HepG2 (cell line): ENCODE measurements around the gene RPP25L. TPM values are rescaled to one million over a fixed set of nuclear protein-coding genes. Genes with fewer than 3 reads are reported as not detected.
A peak's percentile ranks its signal among the peaks of the same experiment; 100 is the strongest.

ENCODE experiments used
- AGO2 ChIP-seq: fragments of 200-400 bp; formaldehyde crosslinking; optimal IDR thresholded peaks from 2 replicates; pipeline ENCODE3; 2017; ENCODE audit warnings: mild to moderate bottlenecking, low read depth, low read length, moderate library complexity
- ZNF225 ChIP-seq: sonication (generic); formaldehyde crosslinking; IDR thresholded peaks from 2 replicates; pipeline ENCODE4 v1.4.0; 2020; ENCODE audit warnings: mild to moderate bottlenecking, missing genetic modification reagents
- ZNF33A ChIP-seq: sonication (generic); formaldehyde crosslinking; IDR thresholded peaks from 2 replicates; pipeline ENCODE4 v1.5.1; 2020; ENCODE audit warnings: missing genetic modification reagents, mild to moderate bottlenecking, moderate library complexity, borderline replicate concordance
- ZNF607 ChIP-seq: sonication (generic); formaldehyde crosslinking; IDR thresholded peaks from 2 replicates; pipeline ENCODE4 v1.5.1; 2020; ENCODE audit warnings: missing genetic modification reagents, mild to moderate bottlenecking, borderline replicate concordance
- ZNF850 ChIP-seq: sonication (generic); formaldehyde crosslinking; conservative IDR thresholded peaks from 2 replicates; pipeline ENCODE4 v1.9.0; 2021; ENCODE audit warnings: mild to moderate bottlenecking, missing genetic modification reagents
- polyA plus RNA-seq, 8 experiments: library from polyadenylated mRNA; depleted of rRNA in 3 of 8; stranded (reverse) in 7 of 8; unstranded in 1 of 8; fragments of >200 nt; fragmentation: Illumina TruSeq in 4 of 8; extraction: Trizol in 4 of 8; gene quantifications; 2 replicates each; pipeline versions ENCODE4 v1.2.1 to v1.2.3, GENCODE V29; 2011 to 2016; ENCODE audit warnings: low read depth in 4 of 8, missing spikeins in 1 of 8, mixed read lengths in 1 of 8; ENCODE audit not compliant: insufficient read depth in 1 of 8
- total RNA-seq, 5 experiments: library from RNA; depleted of rRNA; stranded (reverse); fragments of >200 nt; fragmentation: Illumina TruSeq; extraction: Trizol; gene quantifications; 2 replicates each; pipeline ENCODE4 v1.2.3, GENCODE V29; 2016; ENCODE audit warnings: low read depth in 1 of 5
- TF ChIP-seq, protein P1 (sequence below), 2 experiments: fragments of 450-650 bp in 1 of 2; sonication (generic) in 1 of 2; formaldehyde crosslinking in 1 of 2; IDR thresholded peaks; 2 replicates each; pipeline versions ENCODE4 v1.6.1 to v1.8.0; 2016 to 2022; ENCODE audit warnings: antibody characterized with exemption in 1 of 2, mild to moderate bottlenecking in 1 of 2, missing genetic modification reagents in 1 of 2
- TF ChIP-seq, protein P2 (sequence below): fragments of 450-650 bp; IDR thresholded peaks from 2 replicates; pipeline ENCODE4 v1.6.1; 2017; ENCODE audit warnings: mild to moderate bottlenecking
- TF ChIP-seq, protein P3 (sequence below): IDR thresholded peaks from 2 replicates; pipeline ENCODE4 v1.6.1; 2016; ENCODE audit warnings: low read depth, borderline replicate concordance

RPP25L gene
- total and polyA plus RNA-seq, 2 of the 13 experiments (the other 11 are each of a cell fraction or from before 2014, with no cell fraction given) = 24.5 to 27.3 TPM

DNA sequence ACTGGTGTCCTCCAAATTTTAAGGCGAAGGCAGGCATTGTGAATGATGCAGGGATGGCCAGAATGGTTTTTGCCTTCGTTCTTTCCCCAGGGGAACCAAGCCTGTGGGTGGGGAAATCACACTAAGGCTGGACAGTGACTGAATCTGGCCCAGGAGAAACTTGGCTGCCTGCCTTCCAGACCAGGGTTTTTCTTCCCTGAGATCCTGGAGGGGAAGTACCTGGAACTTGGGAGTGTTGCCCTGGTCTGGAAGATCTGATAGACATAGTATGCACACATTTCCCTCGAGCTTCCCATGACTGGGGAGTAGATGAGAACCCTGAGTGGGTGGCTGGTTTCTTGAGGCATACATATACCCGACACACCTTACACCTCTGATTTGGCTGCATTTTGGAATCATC, 39.4 kb upstream of the RPP25L start (continued):
- TF ChIP-seq, protein P1, sequence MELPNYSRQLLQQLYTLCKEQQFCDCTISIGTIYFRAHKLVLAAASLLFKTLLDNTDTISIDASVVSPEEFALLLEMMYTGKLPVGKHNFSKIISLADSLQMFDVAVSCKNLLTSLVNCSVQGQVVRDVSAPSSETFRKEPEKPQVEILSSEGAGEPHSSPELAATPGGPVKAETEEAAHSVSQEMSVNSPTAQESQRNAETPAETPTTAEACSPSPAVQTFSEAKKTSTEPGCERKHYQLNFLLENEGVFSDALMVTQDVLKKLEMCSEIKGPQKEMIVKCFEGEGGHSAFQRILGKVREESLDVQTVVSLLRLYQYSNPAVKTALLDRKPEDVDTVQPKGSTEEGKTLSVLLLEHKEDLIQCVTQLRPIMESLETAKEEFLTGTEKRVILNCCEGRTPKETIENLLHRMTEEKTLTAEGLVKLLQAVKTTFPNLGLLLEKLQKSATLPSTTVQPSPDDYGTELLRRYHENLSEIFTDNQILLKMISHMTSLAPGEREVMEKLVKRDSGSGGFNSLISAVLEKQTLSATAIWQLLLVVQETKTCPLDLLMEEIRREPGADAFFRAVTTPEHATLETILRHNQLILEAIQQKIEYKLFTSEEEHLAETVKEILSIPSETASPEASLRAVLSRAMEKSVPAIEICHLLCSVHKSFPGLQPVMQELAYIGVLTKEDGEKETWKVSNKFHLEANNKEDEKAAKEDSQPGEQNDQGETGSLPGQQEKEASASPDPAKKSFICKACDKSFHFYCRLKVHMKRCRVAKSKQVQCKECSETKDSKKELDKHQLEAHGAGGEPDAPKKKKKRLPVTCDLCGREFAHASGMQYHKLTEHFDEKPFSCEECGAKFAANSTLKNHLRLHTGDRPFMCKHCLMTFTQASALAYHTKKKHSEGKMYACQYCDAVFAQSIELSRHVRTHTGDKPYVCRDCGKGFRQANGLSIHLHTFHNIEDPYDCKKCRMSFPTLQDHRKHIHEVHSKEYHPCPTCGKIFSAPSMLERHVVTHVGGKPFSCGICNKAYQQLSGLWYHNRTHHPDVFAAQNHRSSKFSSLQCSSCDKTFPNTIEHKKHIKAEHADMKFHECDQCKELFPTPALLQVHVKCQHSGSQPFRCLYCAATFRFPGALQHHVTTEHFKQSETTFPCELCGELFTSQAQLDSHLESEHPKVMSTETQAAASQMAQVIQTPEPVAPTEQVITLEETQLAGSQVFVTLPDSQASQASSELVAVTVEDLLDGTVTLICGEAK (IDR thresholded peaks at IDR 0.05) = no peak
- TF ChIP-seq, protein P1 (CRISPR knock-in tag; IDR thresholded peaks at IDR 0.05) = no peak
- 0 out of 2 replicates have a peak, but pooled peaks have one; percentile 13 for TF ChIP-seq ZNF607 (CRISPR knock-in tag)
- no peak for TF ChIP-seq AGO2
- TF ChIP-seq ZNF225 (CRISPR knock-in tag) = no peak
- 0 out of 2 replicates have a peak, but pooled peaks have one; percentile 42 for TF ChIP-seq ZNF33A
- TF ChIP-seq, protein P2, sequence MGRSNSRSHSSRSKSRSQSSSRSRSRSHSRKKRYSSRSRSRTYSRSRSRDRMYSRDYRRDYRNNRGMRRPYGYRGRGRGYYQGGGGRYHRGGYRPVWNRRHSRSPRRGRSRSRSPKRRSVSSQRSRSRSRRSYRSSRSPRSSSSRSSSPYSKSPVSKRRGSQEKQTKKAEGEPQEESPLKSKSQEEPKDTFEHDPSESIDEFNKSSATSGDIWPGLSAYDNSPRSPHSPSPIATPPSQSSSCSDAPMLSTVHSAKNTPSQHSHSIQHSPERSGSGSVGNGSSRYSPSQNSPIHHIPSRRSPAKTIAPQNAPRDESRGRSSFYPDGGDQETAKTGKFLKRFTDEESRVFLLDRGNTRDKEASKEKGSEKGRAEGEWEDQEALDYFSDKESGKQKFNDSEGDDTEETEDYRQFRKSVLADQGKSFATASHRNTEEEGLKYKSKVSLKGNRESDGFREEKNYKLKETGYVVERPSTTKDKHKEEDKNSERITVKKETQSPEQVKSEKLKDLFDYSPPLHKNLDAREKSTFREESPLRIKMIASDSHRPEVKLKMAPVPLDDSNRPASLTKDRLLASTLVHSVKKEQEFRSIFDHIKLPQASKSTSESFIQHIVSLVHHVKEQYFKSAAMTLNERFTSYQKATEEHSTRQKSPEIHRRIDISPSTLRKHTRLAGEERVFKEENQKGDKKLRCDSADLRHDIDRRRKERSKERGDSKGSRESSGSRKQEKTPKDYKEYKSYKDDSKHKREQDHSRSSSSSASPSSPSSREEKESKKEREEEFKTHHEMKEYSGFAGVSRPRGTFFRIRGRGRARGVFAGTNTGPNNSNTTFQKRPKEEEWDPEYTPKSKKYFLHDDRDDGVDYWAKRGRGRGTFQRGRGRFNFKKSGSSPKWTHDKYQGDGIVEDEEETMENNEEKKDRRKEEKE = no peak
- 0 out of 2 replicates have a peak, but pooled peaks have one; percentile 27 for TF ChIP-seq ZNF850
- TF ChIP-seq, protein P3, sequence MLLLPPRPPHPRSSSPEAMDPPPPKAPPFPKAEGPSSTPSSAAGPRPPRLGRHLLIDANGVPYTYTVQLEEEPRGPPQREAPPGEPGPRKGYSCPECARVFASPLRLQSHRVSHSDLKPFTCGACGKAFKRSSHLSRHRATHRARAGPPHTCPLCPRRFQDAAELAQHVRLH = no peak
